ENCODE results near the gene SPATA6L. TPM values are rescaled to one million over a fixed set of nuclear protein-coding genes. Genes with fewer than 3 reads are reported as not detected.

SPATA6L gene
- total RNA-seq, 2 experiments from 2014 or later, result 9.4 to 10.8 TPM

GRCh38 chr9:4689687-4690104 lies 23.4 kb upstream of the SPATA6L start:
- Histone ChIP-seq H3K4me1 (ENCODE audit: insufficient read depth, low read length) (no peaks in the 10 kb centered on the region), H3K4me3 (ENCODE audit: low read length) (no peak overlapping the region), H3K27ac (ENCODE audit: low read depth in 1 of 2, low read length in 2 of 2) (no peak overlapping the region), H3K36me3 (ENCODE audit: insufficient read depth, low read length) (peaks cover 52% of the 10 kb centered on the region), H3K27me3 (ENCODE audit: control insufficient read depth in 1 of 2, insufficient read depth in 2 of 2, low read length in 2 of 2) (no peaks in the 10 kb centered on the region), H3K9me3 (ENCODE audit: control insufficient read depth in 1 of 2, insufficient read depth in 1 of 2, low read length in 2 of 2) (no peaks in the 10 kb centered on the region)
- H3K27me3 Mint-ChIP-seq, result no peaks in the 10 kb centered on the region
- ATAC-seq (ENCODE audit: poor library complexity) (no peak), DNase-seq (no peak)
- intact Hi-C loops (cut with DNase I, micrococcal nuclease), result loop anchor here in 1 of 2 experiments (10.0 kb wide), 1 partner anchor 935 kb away; the partner anchor contains the start of gene RIC1
- ChIA-PET CTCF (no interaction called here), POLR2A (interaction anchor here (1.3 kb wide), 1 partner anchor 23 kb away, joined by 3 read pairs; the partner anchor contains the start of gene SPATA6L)
- H3K9me3 Mint-ChIP-seq, result no peaks in the 10 kb centered on the region
- peaks cover 63% of the 10 kb centered on the region for H3K4me1 Mint-ChIP-seq (ENCODE audit: low read depth)
- TF ChIP-seq CTCF (IDR thresholded peaks at IDR 0.05), result no peak
- peak overlapping the region; percentile 34 for H3K27ac Mint-ChIP-seq
- H3K36me3 Mint-ChIP-seq (ENCODE audit: low read depth), result peaks cover 86% of the 10 kb centered on the region
- H3K4me3 Mint-ChIP-seq, result no peak overlapping the region

- intact Hi-C loops (cut with DNase I, micrococcal nuclease), result loop anchor here in 1 of 2 experiments (10.0 kb wide), 1 partner anchor 936 kb away; the partner anchor contains the start of gene RIC1
- Mint-ChIP-seq H3K4me1 (ENCODE audit: low read depth) (peaks cover 65% of the 10 kb centered on the region), H3K9me3 (no peaks in the 10 kb centered on the region), H3K36me3 (ENCODE audit: low read depth) (peaks cover 86% of the 10 kb centered on the region), H3K27me3 (no peaks in the 10 kb centered on the region), H3K4me3 (no peak overlapping the region), H3K27ac (peak overlapping the region; percentile 42)
- ATAC-seq (ENCODE audit: poor library complexity), result no peak
- Histone ChIP-seq H3K4me1 (ENCODE audit: insufficient read depth, low read length) (no peaks in the 10 kb centered on the region), H3K27me3 (ENCODE audit: control insufficient read depth in 1 of 2, insufficient read depth in 2 of 2, low read length in 2 of 2) (no peaks in the 10 kb centered on the region), H3K27ac (ENCODE audit: low read depth in 1 of 2, low read length in 2 of 2) (no peak overlapping the region), H3K36me3 (ENCODE audit: insufficient read depth, low read length) (peaks cover 48% of the 10 kb centered on the region), H3K9me3 (ENCODE audit: control insufficient read depth in 1 of 2, insufficient read depth in 1 of 2, low read length in 2 of 2) (no peaks in the 10 kb centered on the region), H3K4me3 (ENCODE audit: low read length) (no peak overlapping the region)
- no peak for TF ChIP-seq CTCF (IDR thresholded peaks at IDR 0.05)
- ChIA-PET CTCF (no interaction called here), POLR2A (interaction anchor here (0.7 to 1.3 kb wide), 2 partner anchors 12 to 23 kb away, joined by 3 read pairs; partner anchors contain the start of gene SPATA6L)
- DNase-seq, result no peak
Observed at GRCh38 chr9:4689021-4689420, 22.7 kb upstream of the SPATA6L start.

- peaks cover 76% of the 10 kb centered on the region for H3K36me3 Mint-ChIP-seq (ENCODE audit: low read depth)
- Histone ChIP-seq H3K4me3 (ENCODE audit: low read length) (no peak overlapping the region), H3K36me3 (ENCODE audit: insufficient read depth, low read length) (peaks cover 48% of the 10 kb centered on the region), H3K27me3 (ENCODE audit: control insufficient read depth in 1 of 2, insufficient read depth in 2 of 2, low read length in 2 of 2) (no peaks in the 10 kb centered on the region), H3K4me1 (ENCODE audit: insufficient read depth, low read length) (peaks cover 3% of the 10 kb centered on the region), H3K27ac (ENCODE audit: low read depth in 1 of 2, low read length in 2 of 2) (no peak overlapping the region), H3K9me3 (ENCODE audit: control insufficient read depth in 1 of 2, insufficient read depth in 1 of 2, low read length in 2 of 2) (no peaks in the 10 kb centered on the region)
- CTCF ChIA-PET, result no interaction called here
- no peaks in the 10 kb centered on the region for H3K9me3 Mint-ChIP-seq
- H3K27me3 Mint-ChIP-seq, result no peaks in the 10 kb centered on the region
- DNase-seq (no peak), ATAC-seq (ENCODE audit: poor library complexity) (no peak)
- no peak for TF ChIP-seq CTCF (IDR thresholded peaks at IDR 0.05)
- intact Hi-C loops (cut with DNase I, micrococcal nuclease), result loop anchor here in 1 of 2 experiments (10.0 kb wide), 1 partner anchor 938 kb away; the partner anchor contains the start of gene RIC1
- POLR2A ChIA-PET, result no interaction called here
- no peak overlapping the region for H3K27ac Mint-ChIP-seq
- no peak overlapping the region for H3K4me3 Mint-ChIP-seq
- peaks cover 58% of the 10 kb centered on the region for H3K4me1 Mint-ChIP-seq (ENCODE audit: low read depth)
Observed at GRCh38 chr9:4686584-4686983, 20.3 kb upstream of the SPATA6L start.
